ENCODE data around the gene PCDHGA11.
"Not testable (repeated sequence)": the region's sequence is repeated elsewhere in the genome, so short reads cannot be mapped to it uniquely, and the experiment has no call there.

The PCDHGA11 gene

GRCh38 chr5:141420855-141421488 lies at the start of gene PCDHGA11:
PCDHGA11 (plus strand) TSS chr5:141421051; CDS start chr5:141421228, 177 bp downstream.
- DNase-seq (ENCODE audit: low spot score): no peak

GRCh38 chr5:141371572-141372475 lies 49.0 kb upstream of the PCDHGA11 start:
- no peak for DNase-seq (ENCODE audit: low spot score)

- DNase-seq (ENCODE audit: low spot score): peak; percentile 11
Observed at GRCh38 chr5:141373673-141374317, 47.1 kb upstream of the PCDHGA11 start, which contains the start of gene PCDHGA6. PCDHGA6 (plus strand) TSS chr5:141373891; CDS start chr5:141374084, 193 bp downstream.

- DNase-seq (ENCODE audit: low spot score): no peak
Observed at GRCh38 chr5:141374627-141375026, 46.2 kb upstream of the PCDHGA11 start.

GRCh38 chr5:141375444-141376155 lies 45.3 kb upstream of the PCDHGA11 start:
- DNase-seq (ENCODE audit: low spot score): not testable (repeated sequence)

- no peak for DNase-seq (ENCODE audit: low spot score)
Observed at GRCh38 chr5:141382469-141383294, 38.2 kb upstream of the PCDHGA11 start, which contains the start of gene PCDHGA7. PCDHGA7 (plus strand) TSS chr5:141382742; CDS start chr5:141382900, 158 bp downstream.

- no peak for DNase-seq (ENCODE audit: low spot score)
Observed at GRCh38 chr5:141383345-141383744, 37.5 kb upstream of the PCDHGA11 start.

- DNase-seq (ENCODE audit: low spot score): no peak
Observed at GRCh38 chr5:141384471-141385267, 36.2 kb upstream of the PCDHGA11 start.

GRCh38 chr5:141387557-141388311 lies 33.1 kb upstream of the PCDHGA11 start, which contains the start of gene PCDHGB4:
PCDHGB4 (plus strand) TSS chr5:141387698; CDS start chr5:141387885, 187 bp downstream.
- not testable (repeated sequence) for DNase-seq (ENCODE audit: low spot score)

- DNase-seq (ENCODE audit: low spot score): no peak
Observed at GRCh38 chr5:141388661-141389060, 32.2 kb upstream of the PCDHGA11 start.

- DNase-seq (ENCODE audit: low spot score): no peak
Observed at GRCh38 chr5:141389153-141390042, 31.5 kb upstream of the PCDHGA11 start.

- no peak for DNase-seq (ENCODE audit: low spot score)
Observed at GRCh38 chr5:141392429-141393198, 28.2 kb upstream of the PCDHGA11 start, which contains the start of gene PCDHGA8. PCDHGA8 (plus strand) TSS chr5:141392633; CDS start chr5:141392814, 181 bp downstream.

- no peak for DNase-seq (ENCODE audit: low spot score)
Observed at GRCh38 chr5:141393267-141393666, 27.6 kb upstream of the PCDHGA11 start.

- DNase-seq (ENCODE audit: low spot score): not testable (repeated sequence)
Observed at GRCh38 chr5:141394401-141395187, 26.3 kb upstream of the PCDHGA11 start.

GRCh38 chr5:141397756-141398551 lies 22.9 kb upstream of the PCDHGA11 start, which contains the start of gene PCDHGB5:
PCDHGB5 (plus strand) TSS chr5:141397947; CDS start chr5:141398128, 181 bp downstream.
- DNase-seq (ENCODE audit: low spot score): not testable (repeated sequence)

All from LoVo (cell line).